Measurements from ENCODE around the gene TMEM38A.
"Not testable (repeated sequence)": the region's sequence is repeated elsewhere in the genome, so short reads cannot be mapped to it uniquely, and the experiment has no call there.

TMEM38A gene

GRCh38 chr19:16679811-16680210 is 18.9 kb downstream of the TMEM38A start:
- no peak for TF ChIP-seq CTCF (IDR thresholded peaks at IDR 0.05; ENCODE audit: control insufficient read depth, insufficient read depth, low read depth, low read length, missing control alignments)
- no peak overlapping the region for H3K4me3 ChIP-seq (ENCODE audit: control insufficient read depth, low read depth, low read length)
- DNase-seq (ENCODE audit: low read depth), result no peak

GRCh38 chr19:16682539-16682938 is 21.6 kb downstream of the TMEM38A start:
- no peak overlapping the region for H3K4me3 ChIP-seq (ENCODE audit: control insufficient read depth, low read depth, low read length)
- no peak for DNase-seq (ENCODE audit: low read depth)

GRCh38 chr19:16684216-16684615 is 23.3 kb downstream of the TMEM38A start:
- DNase-seq (ENCODE audit: low read depth), result no peak
- no peak overlapping the region for H3K4me3 ChIP-seq (ENCODE audit: control insufficient read depth, low read depth, low read length)
- TF ChIP-seq CTCF (IDR thresholded peaks at IDR 0.05; ENCODE audit: control insufficient read depth, insufficient read depth, low read depth, low read length, missing control alignments), result no peak

More at GRCh38 chr19:16682539-16682938, 21.6 kb downstream of the TMEM38A start:
- no peak for TF ChIP-seq CTCF (IDR thresholded peaks at IDR 0.05; ENCODE audit: control insufficient read depth, insufficient read depth, low read depth, low read length, missing control alignments)

GRCh38 chr19:16688084-16688483 is 27.1 kb downstream of the TMEM38A start:
- DNase-seq (ENCODE audit: low read depth), result no peak
- H3K4me3 ChIP-seq (ENCODE audit: control insufficient read depth, low read depth, low read length), result no peak overlapping the region
- no peak for TF ChIP-seq CTCF (IDR thresholded peaks at IDR 0.05; ENCODE audit: control insufficient read depth, insufficient read depth, low read depth, low read length, missing control alignments)

GRCh38 chr19:16698914-16699313 is 38.0 kb downstream of the TMEM38A start:
- DNase-seq (ENCODE audit: low read depth), result no peak
- TF ChIP-seq CTCF (IDR thresholded peaks at IDR 0.05; ENCODE audit: control insufficient read depth, insufficient read depth, low read depth, low read length, missing control alignments), result no peak
- H3K4me3 ChIP-seq (ENCODE audit: control insufficient read depth, low read depth, low read length), result no peak overlapping the region

GRCh38 chr19:16702123-16702522 is 41.2 kb downstream of the TMEM38A start:
- peak; percentile 62 for DNase-seq (ENCODE audit: low read depth)
- no peak overlapping the region for H3K4me3 ChIP-seq (ENCODE audit: control insufficient read depth, low read depth, low read length)
- TF ChIP-seq CTCF (IDR thresholded peaks at IDR 0.05; ENCODE audit: control insufficient read depth, insufficient read depth, low read depth, low read length, missing control alignments), result no peak

GRCh38 chr19:16703677-16704076 is 42.7 kb downstream of the TMEM38A start:
- DNase-seq (ENCODE audit: low read depth), result no peak
- H3K4me3 ChIP-seq (ENCODE audit: control insufficient read depth, low read depth, low read length), result no peak overlapping the region
- TF ChIP-seq CTCF (IDR thresholded peaks at IDR 0.05; ENCODE audit: control insufficient read depth, insufficient read depth, low read depth, low read length, missing control alignments), result no peak

GRCh38 chr19:16710870-16711269 is 49.9 kb downstream of the TMEM38A start:
- DNase-seq (ENCODE audit: low read depth); H3K4me3 ChIP-seq (ENCODE audit: control insufficient read depth, low read depth, low read length): not testable (repeated sequence)

GRCh38 chr19:16712295-16712694 is 51.4 kb downstream of the TMEM38A start:
- not testable (repeated sequence) for H3K4me3 ChIP-seq (ENCODE audit: control insufficient read depth, low read depth, low read length); DNase-seq (ENCODE audit: low read depth)
